K562 (cell line): ENCODE data around the gene ST6GALNAC3.

Experiments
- EP300 ChIP-seq: IDR thresholded peaks from 2 replicates; pipeline ENCODE4 v1.6.1; 2012; ENCODE audit warnings: low read length, improper control_type of control experiment
- POLR2AphosphoS5 ChIP-seq: IDR thresholded peaks from 2 replicates; pipeline ENCODE4 v1.6.1; 2011; ENCODE audit warnings: mild to moderate bottlenecking, low read depth, low read length, moderate library complexity; ENCODE audit not compliant: control insufficient read depth, insufficient read depth
- SMARCE1 ChIP-seq: fragments of 450-650 bp; IDR thresholded peaks from 2 replicates; pipeline ENCODE4 v1.7.1; 2016; ENCODE audit warnings: mild to moderate bottlenecking
- TARDBP ChIP-seq: fragments of 450-650 bp; IDR thresholded peaks from 2 replicates; pipeline ENCODE4 v1.6.1; 2016
- TF ChIP-seq, protein P1 (sequence below), 2 experiments: fragments of 200-800 bp in 1 of 2; sonication (Bioruptor generic) in 1 of 2; sonication (generic) in 1 of 2; formaldehyde crosslinking in 1 of 2; IDR thresholded peaks in 1 of 2; conservative IDR thresholded peaks in 1 of 2; 2 replicates each; pipeline versions ENCODE4 v1.5.0 to v1.6.1; 2016 to 2020; ENCODE audit warnings: missing compliant biosample characterization in 1 of 2, missing genetic modification characterization in 1 of 2, missing genetic modification reagents in 1 of 2
- TF ChIP-seq, protein P2 (sequence below): sonication (generic); formaldehyde crosslinking; IDR thresholded peaks from 2 replicates; pipeline ENCODE4 v1.8.1; 2023; ENCODE audit warnings: mild to moderate bottlenecking, missing genetic modification reagents, moderate library complexity
- TF ChIP-seq, protein P3 (sequence below): fragments of 150-350 bp; conservative IDR thresholded peaks from 2 replicates; pipeline ENCODE4 v1.6.1; 2014; ENCODE audit warnings: low read length
- TF ChIP-seq, protein P4 (sequence below), 3 experiments: IDR thresholded peaks in 2 of 3; conservative IDR thresholded peaks in 1 of 3; 2 replicates each; pipeline ENCODE4 v1.5.1; 2011 to 2012; ENCODE audit warnings: low read length in 3 of 3, mild to moderate bottlenecking in 3 of 3, control low read depth in 2 of 3, improper control_type of control experiment in 1 of 3, inconsistent platforms in 1 of 3, low read depth in 1 of 3, mixed read lengths in 1 of 3, moderate library complexity in 1 of 3; ENCODE audit not compliant: insufficient read depth in 2 of 3

DNA sequence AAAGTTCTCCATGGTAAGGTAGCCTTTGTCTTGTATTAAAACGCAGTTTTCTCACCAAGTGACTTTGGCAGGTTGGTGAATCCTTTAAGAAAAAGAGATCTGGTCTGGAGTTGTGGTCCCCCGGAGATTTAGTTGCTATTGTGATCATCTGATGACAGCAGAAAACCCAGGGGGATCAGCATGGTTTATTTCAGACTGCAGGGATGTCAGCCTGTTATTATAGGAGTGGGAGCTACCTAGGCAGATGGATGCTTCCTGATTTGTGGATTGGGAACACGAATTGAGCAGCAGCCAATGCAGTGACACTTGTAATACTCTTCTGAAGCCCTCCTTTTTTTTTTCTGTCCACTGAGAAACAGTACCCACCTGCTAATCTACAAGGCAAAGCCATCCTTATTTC, 150.2 kb downstream of the ST6GALNAC3 start:
- TF ChIP-seq, protein P1, sequence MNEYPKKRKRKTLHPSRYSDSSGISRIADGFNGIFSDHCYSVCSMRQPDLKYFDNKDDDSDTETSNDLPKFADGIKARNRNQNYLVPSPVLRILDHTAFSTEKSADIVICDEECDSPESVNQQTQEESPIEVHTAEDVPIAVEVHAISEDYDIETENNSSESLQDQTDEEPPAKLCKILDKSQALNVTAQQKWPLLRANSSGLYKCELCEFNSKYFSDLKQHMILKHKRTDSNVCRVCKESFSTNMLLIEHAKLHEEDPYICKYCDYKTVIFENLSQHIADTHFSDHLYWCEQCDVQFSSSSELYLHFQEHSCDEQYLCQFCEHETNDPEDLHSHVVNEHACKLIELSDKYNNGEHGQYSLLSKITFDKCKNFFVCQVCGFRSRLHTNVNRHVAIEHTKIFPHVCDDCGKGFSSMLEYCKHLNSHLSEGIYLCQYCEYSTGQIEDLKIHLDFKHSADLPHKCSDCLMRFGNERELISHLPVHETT (CRISPR knock-in tag; conservative IDR thresholded peaks at IDR 0.05 in 1 of 2, IDR thresholded peaks at IDR 0.05 in 1 of 2): no peak
- TF ChIP-seq POLR2AphosphoS5 (no peak), SMARCE1 (no peak), EP300 (no peak), TARDBP (no peak)
- TF ChIP-seq, protein P2, sequence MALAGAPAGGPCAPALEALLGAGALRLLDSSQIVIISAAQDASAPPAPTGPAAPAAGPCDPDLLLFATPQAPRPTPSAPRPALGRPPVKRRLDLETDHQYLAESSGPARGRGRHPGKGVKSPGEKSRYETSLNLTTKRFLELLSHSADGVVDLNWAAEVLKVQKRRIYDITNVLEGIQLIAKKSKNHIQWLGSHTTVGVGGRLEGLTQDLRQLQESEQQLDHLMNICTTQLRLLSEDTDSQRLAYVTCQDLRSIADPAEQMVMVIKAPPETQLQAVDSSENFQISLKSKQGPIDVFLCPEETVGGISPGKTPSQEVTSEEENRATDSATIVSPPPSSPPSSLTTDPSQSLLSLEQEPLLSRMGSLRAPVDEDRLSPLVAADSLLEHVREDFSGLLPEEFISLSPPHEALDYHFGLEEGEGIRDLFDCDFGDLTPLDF (CRISPR knock-in tag): no peak
- TF ChIP-seq, protein P3, sequence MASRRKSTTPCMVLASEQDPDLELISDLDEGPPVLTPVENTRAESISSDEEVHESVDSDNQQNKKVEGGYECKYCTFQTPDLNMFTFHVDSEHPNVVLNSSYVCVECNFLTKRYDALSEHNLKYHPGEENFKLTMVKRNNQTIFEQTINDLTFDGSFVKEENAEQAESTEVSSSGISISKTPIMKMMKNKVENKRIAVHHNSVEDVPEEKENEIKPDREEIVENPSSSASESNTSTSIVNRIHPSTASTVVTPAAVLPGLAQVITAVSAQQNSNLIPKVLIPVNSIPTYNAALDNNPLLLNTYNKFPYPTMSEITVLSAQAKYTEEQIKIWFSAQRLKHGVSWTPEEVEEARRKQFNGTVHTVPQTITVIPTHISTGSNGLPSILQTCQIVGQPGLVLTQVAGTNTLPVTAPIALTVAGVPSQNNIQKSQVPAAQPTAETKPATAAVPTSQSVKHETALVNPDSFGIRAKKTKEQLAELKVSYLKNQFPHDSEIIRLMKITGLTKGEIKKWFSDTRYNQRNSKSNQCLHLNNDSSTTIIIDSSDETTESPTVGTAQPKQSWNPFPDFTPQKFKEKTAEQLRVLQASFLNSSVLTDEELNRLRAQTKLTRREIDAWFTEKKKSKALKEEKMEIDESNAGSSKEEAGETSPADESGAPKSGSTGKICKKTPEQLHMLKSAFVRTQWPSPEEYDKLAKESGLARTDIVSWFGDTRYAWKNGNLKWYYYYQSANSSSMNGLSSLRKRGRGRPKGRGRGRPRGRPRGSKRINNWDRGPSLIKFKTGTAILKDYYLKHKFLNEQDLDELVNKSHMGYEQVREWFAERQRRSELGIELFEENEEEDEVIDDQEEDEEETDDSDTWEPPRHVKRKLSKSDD: no peak
- TF ChIP-seq, protein P4, sequence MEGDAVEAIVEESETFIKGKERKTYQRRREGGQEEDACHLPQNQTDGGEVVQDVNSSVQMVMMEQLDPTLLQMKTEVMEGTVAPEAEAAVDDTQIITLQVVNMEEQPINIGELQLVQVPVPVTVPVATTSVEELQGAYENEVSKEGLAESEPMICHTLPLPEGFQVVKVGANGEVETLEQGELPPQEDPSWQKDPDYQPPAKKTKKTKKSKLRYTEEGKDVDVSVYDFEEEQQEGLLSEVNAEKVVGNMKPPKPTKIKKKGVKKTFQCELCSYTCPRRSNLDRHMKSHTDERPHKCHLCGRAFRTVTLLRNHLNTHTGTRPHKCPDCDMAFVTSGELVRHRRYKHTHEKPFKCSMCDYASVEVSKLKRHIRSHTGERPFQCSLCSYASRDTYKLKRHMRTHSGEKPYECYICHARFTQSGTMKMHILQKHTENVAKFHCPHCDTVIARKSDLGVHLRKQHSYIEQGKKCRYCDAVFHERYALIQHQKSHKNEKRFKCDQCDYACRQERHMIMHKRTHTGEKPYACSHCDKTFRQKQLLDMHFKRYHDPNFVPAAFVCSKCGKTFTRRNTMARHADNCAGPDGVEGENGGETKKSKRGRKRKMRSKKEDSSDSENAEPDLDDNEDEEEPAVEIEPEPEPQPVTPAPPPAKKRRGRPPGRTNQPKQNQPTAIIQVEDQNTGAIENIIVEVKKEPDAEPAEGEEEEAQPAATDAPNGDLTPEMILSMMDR (IDR thresholded peaks at IDR 0.05 in 2 of 3, conservative IDR thresholded peaks at IDR 0.05 in 1 of 3; ENCODE audit: insufficient read depth in 2 of 3, low read depth in 1 of 3, low read length in 3 of 3): no peak
